Stomach (tissue), 9 donors: ENCODE measurements around the gene RASA1. TPM values are rescaled to one million over a fixed set of nuclear protein-coding genes. Genes with fewer than 3 reads are reported as not detected.

Experiments
- DNase-seq, 2 donors: peaks; one replicate each; pipeline versions ENCODE4 v3.0.0 to v3.0.0-alpha.2; 2013 to 2019
- H3K27ac ChIP-seq, 5 donors: fragments of 200-600 bp in 4 of 5; sonication (generic) in 4 of 5; one replicate each; pipeline ENCODE4 v1.5.1; 2013 to 2019; ENCODE audit warnings: mild to moderate bottlenecking in 1 of 5, moderate library complexity in 1 of 5
- H3K27me3 ChIP-seq, 3 donors: fragments of 200-600 bp; sonication (generic); one replicate each; pipeline ENCODE4 v1.5.1; 2017 to 2019; ENCODE audit warnings: mixed run types in 1 of 3
- H3K36me3 ChIP-seq, 4 donors: fragments of 200-600 bp; sonication (generic); 1 replicate in 3 of 4; 2 replicates in 1 of 4; pipeline ENCODE4 v1.5.1; 2016 to 2019
- H3K4me1 ChIP-seq, 4 donors: fragments of 200-600 bp; sonication (generic); one replicate each; pipeline ENCODE4 v1.5.1; 2016 to 2019
- H3K4me3 ChIP-seq, 4 donors: fragments of 200-600 bp; sonication (generic) in 3 of 4; one replicate each; pipeline ENCODE4 v1.5.1; 2016 to 2019; ENCODE audit warnings: mild to moderate bottlenecking in 1 of 4
- H3K9me3 ChIP-seq, 4 donors: fragments of 200-600 bp; sonication (generic); one replicate each; pipeline ENCODE4 v1.5.1; 2016 to 2019
- EP300 ChIP-seq: sonication (generic); formaldehyde crosslinking; IDR thresholded peaks from one replicate; pipeline ENCODE4 v1.6.1; 2017; ENCODE audit warnings: antibody characterized with exemption
- POLR2A ChIP-seq, 4 donors: fragments of 450-650 bp; IDR thresholded peaks; one replicate each; pipeline ENCODE4 v1.6.1; 2016; ENCODE audit warnings: antibody characterized with exemption in 4 of 4, control low read depth in 2 of 4, mild to moderate bottlenecking in 1 of 4, moderate library complexity in 1 of 4
- POLR2AphosphoS5 ChIP-seq, 3 donors: sonication (generic); formaldehyde crosslinking; IDR thresholded peaks; one replicate each; pipeline ENCODE4 v1.6.1; 2016; ENCODE audit warnings: antibody characterized with exemption in 3 of 3
- WGBS, 5 donors: extraction: QIAGEN DNeasy Blood & Tissue Kit in 3 of 5; methylation state at CpG; one replicate each; pipeline versions ENCODE4 v1.1.5 to v1.1.7; 2013 to 2018; 5-methylcytosine and 5-hydroxymethylcytosine counted together
- intact Hi-C: fragments of 100-400 bp; cut with DNase I; formaldehyde crosslinking; loops from one replicate; pipeline ENCODE4 v1.15.1; 2023; ENCODE audit warnings: low total_unique reads
- polyA plus RNA-seq, 3 donors: library from polyadenylated mRNA; stranded (reverse); fragments of 200-250 nt; gene quantifications; one replicate each; pipeline ENCODE4 v1.2.3, GENCODE V29; 2013
- small RNA-seq, 4 donors: library from RNA; depleted of rRNA; stranded (forward); fragments of <200 nt; gene quantifications; one replicate each; pipeline ENCODE3, GENCODE V24; 2016
- total RNA-seq, 5 donors: library from RNA; depleted of rRNA; stranded (reverse); fragments of >200 nt; gene quantifications; one replicate each; pipeline versions ENCODE4 v1.1.0 to v1.2.3, GENCODE V29; 2014 to 2016
- TF ChIP-seq, protein P1 (sequence below), 7 experiments: fragments of 450-650 bp in 4 of 7; fragments of 200-600 bp in 3 of 7; sonication (generic) in 3 of 7; IDR thresholded peaks; one replicate each; pipeline ENCODE4 v1.5.1; 2016 to 2019; ENCODE audit warnings: antibody characterized with exemption in 7 of 7, control low read depth in 2 of 7, mild to moderate bottlenecking in 1 of 7
- donor health status: healthy with polysubstance abuse.
- donor health status: Bipolar disorder and iron deficiency.
- donor health status: healthy.

Gene RASA1
- total and polyA plus RNA-seq, 8 donors: 7.3 to 89.3 (median 19.1) TPM

GRCh38 chr5:87435144-87435694, 167.5 kb downstream of the RASA1 start:
- DNase-seq: no peak
- Histone ChIP-seq H3K27me3 (no peaks in the 10 kb centered on the region), H3K36me3 (no peaks in the 10 kb centered on the region), H3K4me3 (no peak overlapping the region), H3K4me1 (no peaks in the 10 kb centered on the region), H3K27ac (no peak overlapping the region), H3K9me3 (peaks cover 0 to 4% (median 0%) of the 10 kb centered on the region in 4 donors)
- WGBS, 5 donors: 35 to 59% (median 45%) methylated on average over 2 of the region's 2 CpGs
- TF ChIP-seq POLR2AphosphoS5 (IDR thresholded peaks at IDR 0.05) (no peak), POLR2A (IDR thresholded peaks at IDR 0.05) (no peak), EP300 (no peak)
- TF ChIP-seq, protein P1, sequence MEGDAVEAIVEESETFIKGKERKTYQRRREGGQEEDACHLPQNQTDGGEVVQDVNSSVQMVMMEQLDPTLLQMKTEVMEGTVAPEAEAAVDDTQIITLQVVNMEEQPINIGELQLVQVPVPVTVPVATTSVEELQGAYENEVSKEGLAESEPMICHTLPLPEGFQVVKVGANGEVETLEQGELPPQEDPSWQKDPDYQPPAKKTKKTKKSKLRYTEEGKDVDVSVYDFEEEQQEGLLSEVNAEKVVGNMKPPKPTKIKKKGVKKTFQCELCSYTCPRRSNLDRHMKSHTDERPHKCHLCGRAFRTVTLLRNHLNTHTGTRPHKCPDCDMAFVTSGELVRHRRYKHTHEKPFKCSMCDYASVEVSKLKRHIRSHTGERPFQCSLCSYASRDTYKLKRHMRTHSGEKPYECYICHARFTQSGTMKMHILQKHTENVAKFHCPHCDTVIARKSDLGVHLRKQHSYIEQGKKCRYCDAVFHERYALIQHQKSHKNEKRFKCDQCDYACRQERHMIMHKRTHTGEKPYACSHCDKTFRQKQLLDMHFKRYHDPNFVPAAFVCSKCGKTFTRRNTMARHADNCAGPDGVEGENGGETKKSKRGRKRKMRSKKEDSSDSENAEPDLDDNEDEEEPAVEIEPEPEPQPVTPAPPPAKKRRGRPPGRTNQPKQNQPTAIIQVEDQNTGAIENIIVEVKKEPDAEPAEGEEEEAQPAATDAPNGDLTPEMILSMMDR (IDR thresholded peaks at IDR 0.05): no peak
- intact Hi-C loops: no loop called here

- TF ChIP-seq, protein P1 (IDR thresholded peaks at IDR 0.05): no peak
- no peaks in the 10 kb centered on the region for H3K27me3 ChIP-seq
- intact Hi-C loops: no loop called here
- no peak overlapping the region for H3K4me3 ChIP-seq
- H3K36me3 ChIP-seq: no peaks in the 10 kb centered on the region
- no peak overlapping the region for H3K27ac ChIP-seq
- 83 to 89% (median 86%) methylated on average over 1 of the region's 1 CpG for WGBS, 5 donors
- no peak for DNase-seq
- no peaks in the 10 kb centered on the region for H3K4me1 ChIP-seq
- H3K9me3 ChIP-seq: peaks cover 0 to 4% (median 0%) of the 10 kb centered on the region in 4 donors
These were observed 170.0 kb downstream of the RASA1 start for GRCh38 chr5:87437724-87438123.

- Histone ChIP-seq H3K9me3 (peaks cover 0 to 4% (median 0%) of the 10 kb centered on the region in 4 donors), H3K36me3 (no peaks in the 10 kb centered on the region), H3K27ac (no peak overlapping the region), H3K4me3 (no peak overlapping the region), H3K4me1 (no peaks in the 10 kb centered on the region), H3K27me3 (no peaks in the 10 kb centered on the region)
- TF ChIP-seq, protein P1 (IDR thresholded peaks at IDR 0.05): no peak
- WGBS, 5 donors: 74 to 83% (median 77%) methylated on average over 2 of the region's 2 CpGs
- DNase-seq: no peak
- intact Hi-C loops: no loop called here
These were observed 170.5 kb downstream of the RASA1 start for GRCh38 chr5:87438231-87438630.

Small RNA genes lying within 50 kb of the gene (small RNA-seq; reads per million reads assigned to genes)
- gene RN7SL629P (0 reads per million in 4 donors), gene RNU6-606P (0 reads per million in 4 donors), gene RNU6-727P (0 reads per million in 4 donors)

Other genes with a start within 250 kb of the RASA1 start
- gene CCNH, start 145.0 kb downstream of the RASA1 start, total RNA-seq: 100 to 1,000 TPM in 4 of 5 donors, 10 to 100 TPM in 1; 84.0 to 219 (median 180) TPM
- 10 to 100 TPM; 30.4 to 46.9 (median 32.8) TPM for gene CCNH, start 145.0 kb downstream of the RASA1 start, polyA plus RNA-seq